Measurements from ENCODE around the gene NUDT2.
A peak's percentile ranks its signal among the peaks of the same experiment; 100 is the strongest.

The NUDT2 gene

DNA sequence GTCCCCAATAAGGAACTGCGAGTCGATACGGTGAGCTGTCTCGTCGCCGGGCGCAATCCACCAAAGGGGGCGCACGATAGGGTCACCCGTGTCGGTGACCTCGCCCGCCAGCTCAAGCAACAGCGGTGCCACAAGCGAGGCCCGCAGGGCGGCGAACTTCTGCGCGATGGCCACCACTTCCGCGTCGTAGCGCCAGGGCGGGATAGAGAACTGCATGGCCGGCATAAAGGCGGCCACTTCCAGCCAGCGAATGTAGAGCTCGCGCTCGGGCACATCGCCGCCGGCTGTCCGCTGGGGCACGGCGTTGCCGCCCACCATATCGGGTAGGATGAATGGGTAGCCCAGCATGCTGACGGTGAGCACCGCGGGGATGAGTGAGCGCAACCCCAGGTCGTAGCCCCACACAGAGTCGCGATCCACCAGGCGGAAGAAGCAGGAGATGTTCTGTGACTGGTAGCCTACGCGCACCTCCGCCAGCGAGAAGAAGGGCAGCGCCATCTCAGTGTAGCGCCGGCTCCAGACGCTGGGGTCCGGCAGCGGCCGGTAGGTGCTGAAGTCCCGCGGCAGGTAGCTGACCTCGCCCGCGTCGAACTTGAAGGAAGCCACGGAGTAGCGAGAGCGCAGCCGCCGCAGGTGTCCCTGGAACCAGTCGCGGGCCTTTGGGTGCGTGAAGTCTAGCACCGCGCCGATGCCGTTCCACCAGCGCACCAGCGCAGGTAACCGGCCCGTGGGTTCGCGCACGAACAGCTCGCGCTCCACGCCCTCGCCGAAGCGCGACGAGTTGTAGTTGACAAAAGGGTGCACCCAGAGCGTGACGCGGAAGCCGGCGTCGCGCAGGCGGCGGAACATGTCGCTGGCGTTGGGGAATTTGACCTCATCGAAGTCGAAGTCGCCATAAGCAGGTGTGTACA lies 41.9 kb downstream of the NUDT2 start:
- H3K36me3 ChIP-seq (ENCODE audit: control insufficient read depth, insufficient read depth, low read length), result 0 out of 2 replicates have a peak, but pooled peaks cover 5% of the 10 kb centered on the region
- H3K9ac ChIP-seq (ENCODE audit: low read depth, low read length), result no peak overlapping the region
- peaks cover 8% of the 10 kb centered on the region for H3K27me3 ChIP-seq (ENCODE audit: control insufficient read depth, insufficient read depth, low read length)
- no peaks in the 10 kb centered on the region for H3K9me3 ChIP-seq (ENCODE audit: control insufficient read depth, insufficient read depth, low read length)
- no peak overlapping the region for H3K4me3 ChIP-seq (ENCODE audit: low read depth, low read length)
- H3K27ac ChIP-seq (ENCODE audit: low read depth, low read length), result no peak overlapping the region
- peaks cover 13% of the 10 kb centered on the region for H3K4me1 ChIP-seq (ENCODE audit: control insufficient read depth, insufficient read depth, low read length)

DNA sequence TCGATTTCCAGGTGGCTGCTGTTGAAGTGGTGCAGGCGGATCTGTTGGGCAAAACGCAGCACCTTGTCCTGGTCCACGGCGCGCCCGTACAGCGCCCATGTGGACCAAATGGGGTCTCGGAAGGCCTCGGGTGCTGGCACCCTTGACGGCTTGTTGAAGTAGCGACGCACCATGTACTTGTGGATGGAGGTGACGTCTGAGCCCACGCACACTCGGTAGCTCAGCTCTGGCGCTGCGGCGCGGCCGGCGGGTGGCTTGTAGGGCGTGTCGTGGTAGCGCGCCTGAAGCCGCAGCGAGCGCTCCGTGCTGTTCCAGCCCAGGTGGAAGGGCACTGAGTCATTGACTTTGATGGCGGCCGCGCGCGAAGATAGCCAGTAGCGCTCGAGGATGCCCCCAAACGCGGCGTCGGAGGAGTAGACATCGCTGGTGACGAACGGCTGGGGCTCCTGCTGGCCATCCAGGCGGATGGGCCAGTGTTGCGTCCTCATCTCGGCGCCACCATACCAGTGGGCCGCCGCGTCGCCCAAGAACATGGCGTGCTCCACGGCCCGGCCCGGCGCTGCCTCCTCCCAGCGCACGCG lies 42.6 kb downstream of the NUDT2 start:
- Histone ChIP-seq H3K27me3 (ENCODE audit: control insufficient read depth, insufficient read depth, low read length) (peaks cover 8% of the 10 kb centered on the region), H3K36me3 (ENCODE audit: control insufficient read depth, insufficient read depth, low read length) (0 out of 2 replicates have a peak, but pooled peaks cover 5% of the 10 kb centered on the region), H3K9me3 (ENCODE audit: control insufficient read depth, insufficient read depth, low read length) (no peaks in the 10 kb centered on the region), H3K27ac (ENCODE audit: low read depth, low read length) (no peak overlapping the region), H3K9ac (ENCODE audit: low read depth, low read length) (no peak overlapping the region; the same call in 1 of the 2 replicates), H3K4me1 (ENCODE audit: control insufficient read depth, insufficient read depth, low read length) (peaks cover 13% of the 10 kb centered on the region), H3K4me3 (ENCODE audit: low read depth, low read length) (no peak overlapping the region)

DNA sequence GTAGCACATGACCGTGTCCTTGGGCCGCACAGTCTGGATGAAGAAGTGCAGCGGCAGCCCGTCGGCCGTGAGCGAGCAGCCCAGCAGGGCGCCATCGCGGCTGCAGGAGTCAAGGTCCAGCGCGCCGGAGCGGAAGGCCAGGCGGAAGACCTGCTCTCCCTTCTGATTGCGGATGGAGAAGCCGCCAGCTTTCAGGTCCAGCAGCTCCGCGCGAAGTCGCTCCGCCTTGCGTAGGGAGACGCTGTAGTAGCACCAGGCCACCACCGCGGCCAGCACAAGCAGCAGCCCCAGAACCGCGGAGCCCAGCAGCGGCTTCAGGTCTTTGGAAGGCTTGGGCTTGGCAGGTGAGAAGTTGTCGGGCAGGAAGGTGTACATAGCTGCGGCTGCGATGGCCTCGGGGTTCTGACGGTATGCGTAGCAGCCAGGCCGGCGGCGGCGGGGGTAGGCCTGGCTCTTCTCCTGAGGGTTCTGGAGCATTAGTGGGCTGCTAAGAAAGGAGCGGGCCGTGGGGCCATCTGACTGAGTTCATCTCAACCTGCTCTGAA lies 43.2 kb downstream of the NUDT2 start:
- Histone ChIP-seq H3K4me3 (ENCODE audit: low read depth, low read length) (no peak overlapping the region), H3K4me1 (ENCODE audit: control insufficient read depth, insufficient read depth, low read length) (peaks cover 13% of the 10 kb centered on the region), H3K27me3 (ENCODE audit: control insufficient read depth, insufficient read depth, low read length) (peaks cover 8% of the 10 kb centered on the region), H3K9me3 (ENCODE audit: control insufficient read depth, insufficient read depth, low read length) (no peaks in the 10 kb centered on the region), H3K36me3 (ENCODE audit: control insufficient read depth, insufficient read depth, low read length) (0 out of 2 replicates have a peak, but pooled peaks cover 5% of the 10 kb centered on the region), H3K27ac (ENCODE audit: low read depth, low read length) (no peak overlapping the region), H3K9ac (ENCODE audit: low read depth, low read length) (no peak overlapping the region; the same call in 1 of the 2 replicates)

DNA sequence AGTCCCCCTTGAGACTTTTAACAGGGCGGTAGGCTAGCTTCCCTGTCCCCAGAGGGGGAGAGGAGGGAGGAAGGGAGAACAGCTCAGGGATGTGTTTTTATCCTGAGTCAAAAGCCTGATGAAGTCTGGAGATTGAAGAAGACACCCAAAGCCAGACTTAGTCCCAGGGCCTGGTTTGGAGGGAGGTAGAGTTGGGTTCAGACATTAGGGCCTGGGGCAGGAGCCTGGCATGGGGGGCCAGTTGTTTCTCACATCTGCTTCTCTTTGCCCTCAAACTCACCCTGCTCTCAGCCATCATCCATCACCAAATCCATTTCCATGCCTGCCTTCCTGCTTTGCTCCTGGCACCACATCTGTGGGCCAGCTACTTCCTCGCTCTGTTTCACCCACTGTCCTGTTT lies 44.4 kb downstream of the NUDT2 start:
- H3K4me1 ChIP-seq (ENCODE audit: control insufficient read depth, insufficient read depth, low read length), result peaks cover 13% of the 10 kb centered on the region
- no peak overlapping the region for H3K4me3 ChIP-seq (ENCODE audit: low read depth, low read length)
- 0 out of 2 replicates have a peak, but pooled peaks cover 5% of the 10 kb centered on the region for H3K36me3 ChIP-seq (ENCODE audit: control insufficient read depth, insufficient read depth, low read length)
- H3K9me3 ChIP-seq (ENCODE audit: control insufficient read depth, insufficient read depth, low read length), result no peaks in the 10 kb centered on the region
- no peak overlapping the region for H3K27ac ChIP-seq (ENCODE audit: low read depth, low read length)
- peaks cover 8% of the 10 kb centered on the region for H3K27me3 ChIP-seq (ENCODE audit: control insufficient read depth, insufficient read depth, low read length)
- H3K9ac ChIP-seq (ENCODE audit: low read depth, low read length), result no peak overlapping the region

DNA sequence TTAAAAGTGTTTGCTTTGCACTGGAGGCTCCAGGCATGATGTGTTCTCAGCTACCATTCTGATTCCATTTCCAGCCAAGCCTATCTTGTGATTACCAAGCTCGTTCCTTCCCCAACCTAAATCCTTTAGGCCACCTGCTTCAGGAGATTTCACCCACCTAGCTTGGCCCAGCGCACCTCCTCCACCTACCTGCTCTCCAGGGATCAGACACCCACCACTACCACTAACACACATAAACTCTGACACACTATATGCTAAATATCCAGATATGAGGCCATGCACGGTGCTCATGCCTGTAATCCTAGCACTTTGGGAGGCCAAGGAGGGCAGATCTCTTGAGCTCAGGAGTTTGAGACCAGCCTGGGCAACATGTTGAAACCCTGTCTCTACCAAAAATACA lies 45.0 kb downstream of the NUDT2 start:
- Histone ChIP-seq H3K9ac (ENCODE audit: low read depth, low read length) (no peak overlapping the region), H3K27ac (ENCODE audit: low read depth, low read length) (no peak overlapping the region), H3K4me3 (ENCODE audit: low read depth, low read length) (no peak overlapping the region)

DNA sequence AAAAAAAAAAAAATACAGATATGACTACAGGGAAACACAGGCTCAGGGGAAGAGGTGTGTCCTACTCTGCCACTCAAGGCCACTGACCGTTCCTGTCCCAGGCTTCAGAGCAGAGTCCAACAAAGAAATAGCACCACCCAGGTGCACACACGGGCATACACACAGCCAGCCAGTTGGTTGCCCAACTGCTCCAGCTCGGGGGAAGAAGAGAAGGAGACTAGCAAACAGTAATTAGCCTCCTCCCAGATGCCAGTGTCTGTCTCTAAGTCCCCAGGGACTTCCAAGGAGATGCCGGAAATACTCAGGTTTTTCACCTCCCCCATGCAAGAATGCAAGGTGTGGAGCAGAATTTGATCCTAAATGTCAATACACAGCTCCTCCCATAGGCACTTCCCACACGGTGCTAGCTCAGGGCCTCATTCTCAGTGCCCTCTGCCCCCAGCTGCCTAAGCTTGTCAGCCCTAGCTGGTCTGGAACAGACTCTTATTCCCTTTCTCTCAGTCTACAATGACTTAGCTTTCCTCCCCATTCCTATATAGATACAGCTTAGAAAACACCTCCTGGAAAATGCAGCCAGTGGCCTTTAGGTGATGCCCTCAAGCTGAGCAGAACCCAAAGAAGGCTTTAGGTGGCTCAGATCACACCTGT lies 45.7 kb downstream of the NUDT2 start:
- Histone ChIP-seq H3K4me3 (ENCODE audit: low read depth, low read length) (no peak overlapping the region), H3K9ac (ENCODE audit: low read depth, low read length) (no peak overlapping the region), H3K27ac (ENCODE audit: low read depth, low read length) (peak overlapping the region; percentile 70)

More for the DNA sequence above, 45.0 kb downstream of the NUDT2 start:
- Histone ChIP-seq H3K27me3 (ENCODE audit: control insufficient read depth, insufficient read depth, low read length) (peaks cover 8% of the 10 kb centered on the region), H3K9me3 (ENCODE audit: control insufficient read depth, insufficient read depth, low read length) (no peaks in the 10 kb centered on the region), H3K36me3 (ENCODE audit: control insufficient read depth, insufficient read depth, low read length) (0 out of 2 replicates have a peak, but pooled peaks cover 5% of the 10 kb centered on the region), H3K4me1 (ENCODE audit: control insufficient read depth, insufficient read depth, low read length) (peaks cover 13% of the 10 kb centered on the region)

DNA sequence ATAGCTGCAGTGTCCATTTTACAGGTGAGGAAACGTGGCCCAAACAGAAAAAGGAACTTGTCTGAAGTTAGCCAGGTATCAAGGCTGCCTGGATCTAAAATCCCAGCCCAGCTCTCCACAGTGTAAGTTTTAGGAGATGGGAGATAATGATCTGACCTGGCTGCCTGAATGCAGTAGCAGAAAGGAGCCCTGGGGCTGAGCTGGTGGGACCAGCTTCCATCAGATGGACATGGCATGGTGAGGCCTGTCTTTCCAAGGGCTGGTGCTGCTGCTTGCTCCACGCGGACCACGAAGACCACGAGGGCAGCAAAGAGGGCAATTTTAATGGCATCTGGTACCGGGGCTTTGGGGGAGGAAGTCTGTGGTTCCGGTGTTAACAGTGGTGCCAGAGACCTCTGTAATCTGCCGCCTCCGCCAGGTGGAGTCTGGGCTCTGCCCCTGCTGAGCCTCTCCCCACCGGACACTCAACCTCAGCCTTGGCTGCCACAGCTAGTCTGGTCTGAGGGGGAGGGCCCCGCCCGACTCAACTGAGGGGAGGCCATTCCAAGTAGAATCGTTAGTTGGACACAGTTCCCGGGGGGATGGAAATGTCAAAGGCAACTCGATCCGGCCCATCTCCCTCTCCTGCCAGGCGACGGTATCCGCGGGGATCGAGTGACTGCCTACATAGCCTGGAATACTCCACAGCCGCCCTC lies 46.7 kb downstream of the NUDT2 start:
- H3K9me3 ChIP-seq (ENCODE audit: control insufficient read depth, insufficient read depth, low read length), result no peaks in the 10 kb centered on the region
- peak overlapping the region; percentile 70 for H3K27ac ChIP-seq (ENCODE audit: low read depth, low read length)
- H3K36me3 ChIP-seq (ENCODE audit: control insufficient read depth, insufficient read depth, low read length), result 0 out of 2 replicates have a peak, but pooled peaks cover 5% of the 10 kb centered on the region
- peak overlapping the region; percentile 72 for H3K4me3 ChIP-seq (ENCODE audit: low read depth, low read length)
- H3K4me1 ChIP-seq (ENCODE audit: control insufficient read depth, insufficient read depth, low read length), result peaks cover 21% of the 10 kb centered on the region
- no peak overlapping the region for H3K9ac ChIP-seq (ENCODE audit: low read depth, low read length)
- H3K27me3 ChIP-seq (ENCODE audit: control insufficient read depth, insufficient read depth, low read length), result peaks cover 21% of the 10 kb centered on the region

More for the DNA sequence above, 45.7 kb downstream of the NUDT2 start:
- Histone ChIP-seq H3K4me1 (ENCODE audit: control insufficient read depth, insufficient read depth, low read length) (peaks cover 15% of the 10 kb centered on the region), H3K36me3 (ENCODE audit: control insufficient read depth, insufficient read depth, low read length) (0 out of 2 replicates have a peak, but pooled peaks cover 5% of the 10 kb centered on the region), H3K27me3 (ENCODE audit: control insufficient read depth, insufficient read depth, low read length) (peaks cover 13% of the 10 kb centered on the region), H3K9me3 (ENCODE audit: control insufficient read depth, insufficient read depth, low read length) (no peaks in the 10 kb centered on the region)

DNA sequence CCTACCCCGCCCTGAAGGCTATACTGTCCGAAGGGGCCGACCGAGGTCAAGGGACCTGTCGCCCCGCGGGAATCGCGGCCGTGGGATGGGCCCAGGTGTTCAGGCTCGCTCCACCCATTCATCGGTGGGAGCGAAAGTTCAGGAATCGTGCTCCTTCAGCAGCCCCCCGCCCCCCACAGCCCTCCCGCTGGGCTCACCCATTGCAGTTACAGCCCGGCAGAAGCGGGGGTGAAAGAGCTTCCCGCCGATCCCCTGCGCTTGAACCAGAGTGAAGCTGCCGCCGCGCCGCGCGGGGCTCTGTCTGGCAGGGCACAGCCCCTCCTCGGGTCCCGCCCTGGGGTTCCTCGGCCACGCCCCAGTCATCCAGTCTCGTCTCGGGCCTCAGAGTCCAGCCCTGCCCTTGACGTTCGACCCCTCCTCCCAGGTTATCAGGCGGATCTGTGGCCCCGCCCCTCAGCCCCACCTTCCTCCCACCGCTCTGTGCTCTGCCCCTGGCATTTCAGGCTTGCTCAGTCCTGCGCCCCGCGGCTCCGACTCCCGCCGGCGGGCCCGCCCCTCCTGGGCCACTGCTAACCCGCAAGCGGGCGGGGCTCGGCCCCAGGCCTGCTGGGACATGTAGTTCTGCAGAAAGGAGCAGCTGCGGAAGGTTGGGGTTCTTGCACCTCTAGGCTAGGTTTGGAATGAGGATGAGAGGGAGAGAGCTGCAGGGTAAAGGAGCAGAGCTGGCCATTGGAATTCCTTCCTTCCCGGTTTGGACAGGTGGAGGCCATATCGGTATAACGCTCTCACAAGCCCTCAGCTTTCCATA lies 47.4 kb downstream of the NUDT2 start, which contains the start of gene MYORG:
MYORG (minus strand) TSS at position 303 of the 808 bp plus-strand sequence. CDS start 3,955 bp downstream, outside the sequence.
- Histone ChIP-seq H3K27me3 (ENCODE audit: control insufficient read depth, insufficient read depth, low read length) (peaks cover 29% of the 10 kb centered on the region), H3K36me3 (ENCODE audit: control insufficient read depth, insufficient read depth, low read length) (no peaks in the 10 kb centered on the region), H3K9me3 (ENCODE audit: control insufficient read depth, insufficient read depth, low read length) (no peaks in the 10 kb centered on the region), H3K4me3 (ENCODE audit: low read depth, low read length) (peak within 1 kb of the TSS; percentile 72), H3K9ac (ENCODE audit: low read depth, low read length) (peak within 1 kb of the TSS; percentile 21; the same call in 1 of the 2 replicates), H3K27ac (ENCODE audit: low read depth, low read length) (peak within 1 kb of the TSS; percentile 70), H3K4me1 (ENCODE audit: control insufficient read depth, insufficient read depth, low read length) (peaks cover 24% of the 10 kb centered on the region)

DNA sequence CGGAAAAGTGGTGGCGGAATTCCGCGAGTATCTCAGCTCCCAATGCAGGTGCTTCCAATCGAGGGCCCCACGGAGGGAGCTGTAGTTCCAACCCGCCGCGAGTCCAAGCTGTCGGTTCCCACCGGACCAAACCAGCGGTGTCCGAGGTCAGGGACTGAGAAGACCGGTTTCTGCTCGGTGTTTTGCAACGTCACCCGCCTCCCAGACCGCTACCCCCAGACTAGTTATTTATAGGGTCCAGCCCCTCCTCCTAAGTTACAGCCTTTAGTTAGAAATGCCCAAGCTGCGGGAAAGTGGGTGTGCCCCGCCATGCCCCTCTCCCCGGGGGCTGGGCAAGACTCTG lies 48.0 kb downstream of the NUDT2 start:
- Histone ChIP-seq H3K27me3 (ENCODE audit: control insufficient read depth, insufficient read depth, low read length) (peaks cover 33% of the 10 kb centered on the region), H3K9me3 (ENCODE audit: control insufficient read depth, insufficient read depth, low read length) (no peaks in the 10 kb centered on the region), H3K36me3 (ENCODE audit: control insufficient read depth, insufficient read depth, low read length) (no peaks in the 10 kb centered on the region), H3K4me1 (ENCODE audit: control insufficient read depth, insufficient read depth, low read length) (peaks cover 24% of the 10 kb centered on the region), H3K9ac (ENCODE audit: low read depth, low read length) (peak overlapping the region; percentile 21; the same call in 1 of the 2 replicates), H3K27ac (ENCODE audit: low read depth, low read length) (no peak overlapping the region), H3K4me3 (ENCODE audit: low read depth, low read length) (peak overlapping the region; percentile 72)
